ENCODE results near the gene ATP8A2. TPM values are rescaled to one million over a fixed set of nuclear protein-coding genes. Genes with fewer than 3 reads are reported as not detected.
A peak's percentile ranks its signal among the peaks of the same experiment; 100 is the strongest.

The ATP8A2 gene
- total RNA-seq, 1 experiment from 2014 or later = 5.2 TPM

DNA sequence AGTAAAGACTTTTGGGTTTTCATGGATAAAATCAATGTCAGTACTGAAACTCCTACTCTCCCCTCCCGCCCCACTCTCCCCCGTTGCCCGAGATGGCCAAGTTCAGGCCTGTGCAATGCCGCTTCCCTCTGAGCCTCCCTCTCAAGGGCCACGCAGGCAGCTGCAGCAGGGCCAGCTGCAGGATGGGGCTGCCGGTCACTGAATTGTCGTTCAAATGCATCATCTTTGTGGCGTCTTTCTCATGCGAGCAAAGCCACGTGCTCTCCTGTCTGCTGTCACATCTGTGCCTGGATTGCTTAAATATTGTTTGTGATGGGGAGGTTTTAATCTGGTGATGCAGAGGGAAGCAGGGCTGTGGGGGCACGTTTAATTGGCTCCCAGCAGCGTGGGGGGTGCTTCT, 653.4 kb downstream of the ATP8A2 start:
- H3K4me1 Mint-ChIP-seq = peaks cover 41% of the 10 kb centered on the region
- ATAC-seq (peak; percentile 71), DNase-seq (ENCODE audit: low spot score) (peak; percentile 45)
- CTCF ChIA-PET = interaction anchor here (0.7 to 5.6 kb wide), 3 partner anchors 12 to 196 kb away, joined by 5 to 35 read pairs (median 6); no protein-coding TSS in a partner anchor
- POLR2A ChIA-PET = no interaction called here
- TF ChIP-seq, protein P1, sequence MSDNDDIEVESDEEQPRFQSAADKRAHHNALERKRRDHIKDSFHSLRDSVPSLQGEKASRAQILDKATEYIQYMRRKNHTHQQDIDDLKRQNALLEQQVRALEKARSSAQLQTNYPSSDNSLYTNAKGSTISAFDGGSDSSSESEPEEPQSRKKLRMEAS (CRISPR knock-in tag; IDR thresholded peaks at IDR 0.05) = peak; percentile 81
- TF ChIP-seq ZBTB21 (CRISPR knock-in tag; IDR thresholded peaks at IDR 0.05; ENCODE audit: borderline replicate concordance) (0 out of 2 replicates have a peak, but pooled peaks have one; percentile 33), EMX1 (CRISPR knock-in tag; IDR thresholded peaks at IDR 0.05) (no peak)
- TF ChIP-seq, protein P2, sequence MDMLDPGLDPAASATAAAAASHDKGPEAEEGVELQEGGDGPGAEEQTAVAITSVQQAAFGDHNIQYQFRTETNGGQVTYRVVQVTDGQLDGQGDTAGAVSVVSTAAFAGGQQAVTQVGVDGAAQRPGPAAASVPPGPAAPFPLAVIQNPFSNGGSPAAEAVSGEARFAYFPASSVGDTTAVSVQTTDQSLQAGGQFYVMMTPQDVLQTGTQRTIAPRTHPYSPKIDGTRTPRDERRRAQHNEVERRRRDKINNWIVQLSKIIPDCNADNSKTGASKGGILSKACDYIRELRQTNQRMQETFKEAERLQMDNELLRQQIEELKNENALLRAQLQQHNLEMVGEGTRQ (CRISPR knock-in tag; IDR thresholded peaks at IDR 0.05) = peak; percentile 38; the same call in 1 of the 2 replicates
- no peak overlapping the region for H3K4me3 Mint-ChIP-seq
- H3K36me3 Mint-ChIP-seq = no peaks in the 10 kb centered on the region
- H3K27ac Mint-ChIP-seq = no peak overlapping the region
- no peaks in the 10 kb centered on the region; the same call in 1 of the 2 replicates for H3K27me3 Mint-ChIP-seq (ENCODE audit: low read depth)
- H3K9me3 Mint-ChIP-seq = peaks cover 3% of the 10 kb centered on the region; the same call in 1 of the 2 replicates

DNA sequence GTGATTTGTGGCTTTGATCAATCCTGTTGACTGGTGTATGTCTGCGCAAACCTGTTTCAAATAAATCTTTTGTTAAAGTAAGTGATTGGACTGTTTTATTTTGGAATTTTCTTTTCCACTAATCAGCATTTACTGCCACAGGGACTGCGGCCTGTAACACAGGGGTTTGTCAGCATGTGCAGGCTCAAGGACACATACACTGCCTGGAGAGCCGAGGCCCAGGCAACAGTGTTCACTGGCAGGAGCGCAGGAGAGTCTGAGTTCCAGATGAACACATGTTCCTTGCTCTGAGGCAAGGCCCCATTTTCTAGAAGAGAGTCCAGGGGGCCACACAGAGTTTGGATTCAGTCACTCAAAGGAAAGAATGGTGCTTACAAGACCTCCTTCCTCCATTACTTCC, 654.0 kb downstream of the ATP8A2 start:
- ATAC-seq (no peak), DNase-seq (ENCODE audit: low spot score) (no peak)
- TF ChIP-seq ZNF138 (CRISPR knock-in tag; conservative IDR thresholded peaks at IDR 0.05) (no peak), RELA (CRISPR knock-in tag; IDR thresholded peaks at IDR 0.05; ENCODE audit: borderline replicate concordance) (no peak), ZNF396 (CRISPR knock-in tag; IDR thresholded peaks at IDR 0.05; ENCODE audit: borderline replicate concordance) (no peak), ZNF232 (CRISPR knock-in tag; IDR thresholded peaks at IDR 0.05) (no peak), NR1H2 (CRISPR knock-in tag; IDR thresholded peaks at IDR 0.05) (no peak), ZNF219 (CRISPR knock-in tag; IDR thresholded peaks at IDR 0.05; ENCODE audit: borderline replicate concordance) (no peak), ETV6 (CRISPR knock-in tag; IDR thresholded peaks at IDR 0.05) (no peak), TP53 (CRISPR knock-in tag; IDR thresholded peaks at IDR 0.05) (no peak)
- TF ChIP-seq, protein P3, sequence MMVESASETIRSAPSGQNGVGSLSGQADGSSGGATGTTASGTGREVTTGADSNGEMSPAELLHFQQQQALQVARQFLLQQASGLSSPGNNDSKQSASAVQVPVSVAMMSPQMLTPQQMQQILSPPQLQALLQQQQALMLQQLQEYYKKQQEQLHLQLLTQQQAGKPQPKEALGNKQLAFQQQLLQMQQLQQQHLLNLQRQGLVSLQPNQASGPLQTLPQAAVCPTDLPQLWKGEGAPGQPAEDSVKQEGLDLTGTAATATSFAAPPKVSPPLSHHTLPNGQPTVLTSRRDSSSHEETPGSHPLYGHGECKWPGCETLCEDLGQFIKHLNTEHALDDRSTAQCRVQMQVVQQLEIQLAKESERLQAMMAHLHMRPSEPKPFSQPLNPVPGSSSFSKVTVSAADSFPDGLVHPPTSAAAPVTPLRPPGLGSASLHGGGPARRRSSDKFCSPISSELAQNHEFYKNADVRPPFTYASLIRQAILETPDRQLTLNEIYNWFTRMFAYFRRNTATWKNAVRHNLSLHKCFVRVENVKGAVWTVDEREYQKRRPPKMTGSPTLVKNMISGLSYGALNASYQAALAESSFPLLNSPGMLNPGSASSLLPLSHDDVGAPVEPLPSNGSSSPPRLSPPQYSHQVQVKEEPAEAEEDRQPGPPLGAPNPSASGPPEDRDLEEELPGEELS (CRISPR knock-in tag; IDR thresholded peaks at IDR 0.05) = no peak
- TF ChIP-seq, protein P4, sequence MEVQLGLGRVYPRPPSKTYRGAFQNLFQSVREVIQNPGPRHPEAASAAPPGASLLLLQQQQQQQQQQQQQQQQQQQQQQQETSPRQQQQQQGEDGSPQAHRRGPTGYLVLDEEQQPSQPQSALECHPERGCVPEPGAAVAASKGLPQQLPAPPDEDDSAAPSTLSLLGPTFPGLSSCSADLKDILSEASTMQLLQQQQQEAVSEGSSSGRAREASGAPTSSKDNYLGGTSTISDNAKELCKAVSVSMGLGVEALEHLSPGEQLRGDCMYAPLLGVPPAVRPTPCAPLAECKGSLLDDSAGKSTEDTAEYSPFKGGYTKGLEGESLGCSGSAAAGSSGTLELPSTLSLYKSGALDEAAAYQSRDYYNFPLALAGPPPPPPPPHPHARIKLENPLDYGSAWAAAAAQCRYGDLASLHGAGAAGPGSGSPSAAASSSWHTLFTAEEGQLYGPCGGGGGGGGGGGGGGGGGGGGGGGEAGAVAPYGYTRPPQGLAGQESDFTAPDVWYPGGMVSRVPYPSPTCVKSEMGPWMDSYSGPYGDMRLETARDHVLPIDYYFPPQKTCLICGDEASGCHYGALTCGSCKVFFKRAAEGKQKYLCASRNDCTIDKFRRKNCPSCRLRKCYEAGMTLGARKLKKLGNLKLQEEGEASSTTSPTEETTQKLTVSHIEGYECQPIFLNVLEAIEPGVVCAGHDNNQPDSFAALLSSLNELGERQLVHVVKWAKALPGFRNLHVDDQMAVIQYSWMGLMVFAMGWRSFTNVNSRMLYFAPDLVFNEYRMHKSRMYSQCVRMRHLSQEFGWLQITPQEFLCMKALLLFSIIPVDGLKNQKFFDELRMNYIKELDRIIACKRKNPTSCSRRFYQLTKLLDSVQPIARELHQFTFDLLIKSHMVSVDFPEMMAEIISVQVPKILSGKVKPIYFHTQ (CRISPR knock-in tag; IDR thresholded peaks at IDR 0.05) = no peak
- TF ChIP-seq, protein P5, sequence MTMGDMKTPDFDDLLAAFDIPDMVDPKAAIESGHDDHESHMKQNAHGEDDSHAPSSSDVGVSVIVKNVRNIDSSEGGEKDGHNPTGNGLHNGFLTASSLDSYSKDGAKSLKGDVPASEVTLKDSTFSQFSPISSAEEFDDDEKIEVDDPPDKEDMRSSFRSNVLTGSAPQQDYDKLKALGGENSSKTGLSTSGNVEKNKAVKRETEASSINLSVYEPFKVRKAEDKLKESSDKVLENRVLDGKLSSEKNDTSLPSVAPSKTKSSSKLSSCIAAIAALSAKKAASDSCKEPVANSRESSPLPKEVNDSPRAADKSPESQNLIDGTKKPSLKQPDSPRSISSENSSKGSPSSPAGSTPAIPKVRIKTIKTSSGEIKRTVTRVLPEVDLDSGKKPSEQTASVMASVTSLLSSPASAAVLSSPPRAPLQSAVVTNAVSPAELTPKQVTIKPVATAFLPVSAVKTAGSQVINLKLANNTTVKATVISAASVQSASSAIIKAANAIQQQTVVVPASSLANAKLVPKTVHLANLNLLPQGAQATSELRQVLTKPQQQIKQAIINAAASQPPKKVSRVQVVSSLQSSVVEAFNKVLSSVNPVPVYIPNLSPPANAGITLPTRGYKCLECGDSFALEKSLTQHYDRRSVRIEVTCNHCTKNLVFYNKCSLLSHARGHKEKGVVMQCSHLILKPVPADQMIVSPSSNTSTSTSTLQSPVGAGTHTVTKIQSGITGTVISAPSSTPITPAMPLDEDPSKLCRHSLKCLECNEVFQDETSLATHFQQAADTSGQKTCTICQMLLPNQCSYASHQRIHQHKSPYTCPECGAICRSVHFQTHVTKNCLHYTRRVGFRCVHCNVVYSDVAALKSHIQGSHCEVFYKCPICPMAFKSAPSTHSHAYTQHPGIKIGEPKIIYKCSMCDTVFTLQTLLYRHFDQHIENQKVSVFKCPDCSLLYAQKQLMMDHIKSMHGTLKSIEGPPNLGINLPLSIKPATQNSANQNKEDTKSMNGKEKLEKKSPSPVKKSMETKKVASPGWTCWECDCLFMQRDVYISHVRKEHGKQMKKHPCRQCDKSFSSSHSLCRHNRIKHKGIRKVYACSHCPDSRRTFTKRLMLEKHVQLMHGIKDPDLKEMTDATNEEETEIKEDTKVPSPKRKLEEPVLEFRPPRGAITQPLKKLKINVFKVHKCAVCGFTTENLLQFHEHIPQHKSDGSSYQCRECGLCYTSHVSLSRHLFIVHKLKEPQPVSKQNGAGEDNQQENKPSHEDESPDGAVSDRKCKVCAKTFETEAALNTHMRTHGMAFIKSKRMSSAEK (CRISPR knock-in tag; IDR thresholded peaks at IDR 0.05; ENCODE audit: borderline replicate concordance) = no peak
- TF ChIP-seq, protein P6, sequence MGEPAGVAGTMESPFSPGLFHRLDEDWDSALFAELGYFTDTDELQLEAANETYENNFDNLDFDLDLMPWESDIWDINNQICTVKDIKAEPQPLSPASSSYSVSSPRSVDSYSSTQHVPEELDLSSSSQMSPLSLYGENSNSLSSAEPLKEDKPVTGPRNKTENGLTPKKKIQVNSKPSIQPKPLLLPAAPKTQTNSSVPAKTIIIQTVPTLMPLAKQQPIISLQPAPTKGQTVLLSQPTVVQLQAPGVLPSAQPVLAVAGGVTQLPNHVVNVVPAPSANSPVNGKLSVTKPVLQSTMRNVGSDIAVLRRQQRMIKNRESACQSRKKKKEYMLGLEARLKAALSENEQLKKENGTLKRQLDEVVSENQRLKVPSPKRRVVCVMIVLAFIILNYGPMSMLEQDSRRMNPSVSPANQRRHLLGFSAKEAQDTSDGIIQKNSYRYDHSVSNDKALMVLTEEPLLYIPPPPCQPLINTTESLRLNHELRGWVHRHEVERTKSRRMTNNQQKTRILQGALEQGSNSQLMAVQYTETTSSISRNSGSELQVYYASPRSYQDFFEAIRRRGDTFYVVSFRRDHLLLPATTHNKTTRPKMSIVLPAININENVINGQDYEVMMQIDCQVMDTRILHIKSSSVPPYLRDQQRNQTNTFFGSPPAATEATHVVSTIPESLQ (CRISPR knock-in tag; IDR thresholded peaks at IDR 0.05) = no peak
- TF ChIP-seq, protein P7, sequence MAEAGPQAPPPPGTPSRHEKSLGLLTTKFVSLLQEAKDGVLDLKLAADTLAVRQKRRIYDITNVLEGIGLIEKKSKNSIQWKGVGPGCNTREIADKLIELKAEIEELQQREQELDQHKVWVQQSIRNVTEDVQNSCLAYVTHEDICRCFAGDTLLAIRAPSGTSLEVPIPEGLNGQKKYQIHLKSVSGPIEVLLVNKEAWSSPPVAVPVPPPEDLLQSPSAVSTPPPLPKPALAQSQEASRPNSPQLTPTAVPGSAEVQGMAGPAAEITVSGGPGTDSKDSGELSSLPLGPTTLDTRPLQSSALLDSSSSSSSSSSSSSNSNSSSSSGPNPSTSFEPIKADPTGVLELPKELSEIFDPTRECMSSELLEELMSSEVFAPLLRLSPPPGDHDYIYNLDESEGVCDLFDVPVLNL (CRISPR knock-in tag; IDR thresholded peaks at IDR 0.05; ENCODE audit: borderline replicate concordance, low read depth) = no peak
- ChIA-PET CTCF (interaction anchor here (0.9 to 5.6 kb wide), 3 partner anchors 11 to 196 kb away, joined by 3 to 35 read pairs (median 6); no protein-coding TSS in a partner anchor), POLR2A (no interaction called here)
- Mint-ChIP-seq H3K27ac (no peak overlapping the region), H3K27me3 (ENCODE audit: low read depth) (no peaks in the 10 kb centered on the region; the same call in none of the 2 replicates), H3K4me1 (peaks cover 36% of the 10 kb centered on the region), H3K36me3 (peaks cover 3% of the 10 kb centered on the region), H3K4me3 (no peak overlapping the region), H3K9me3 (peaks cover 8% of the 10 kb centered on the region)

All from WTC11 (cell line).